Stimulated activated effector memory CD8-positive, alpha-beta T cell treated with anti-CD3 and anti-CD28 coated beads, Interleukin-12 subunit alpha, Interleukin-12 subunit beta, amount 100 ng/mL, for 72 hours (primary cell): ENCODE data around the gene FCAMR.

Source experiments
- ATAC-seq: fragments of 150-1000 bp; cut with Tn5 transposase; 2 replicates; pipeline ENCODE4 v1.10.0; 2021
- DNase-seq, 2 donors: peaks; one replicate each; pipeline ENCODE4 v3.0.0; 2021 to 2022; ENCODE audit warnings: low spot score in 2 of 2
- H3K27ac Mint-ChIP-seq: one replicate; pipeline ENCODE4 v1.8.0; 2022; ENCODE audit warnings: mild to moderate bottlenecking, mixed read lengths
- H3K36me3 Mint-ChIP-seq: one replicate; pipeline ENCODE4 v1.8.0; 2022; ENCODE audit warnings: mild to moderate bottlenecking, mixed read lengths
- H3K4me1 Mint-ChIP-seq: one replicate; pipeline ENCODE4 v1.8.0; 2022; ENCODE audit warnings: mixed read lengths
- H3K4me3 Mint-ChIP-seq: one replicate; pipeline ENCODE4 v1.8.0; 2022; ENCODE audit warnings: mild to moderate bottlenecking, mixed read lengths
- H3K9me3 Mint-ChIP-seq: one replicate; pipeline ENCODE4 v1.8.0; 2022; ENCODE audit warnings: mixed read lengths

Gene FCAMR

GRCh38 chr1:206970446-206970845 lies at the start of gene FCAMR:
Gene FCAMR (minus strand): TSS chr1:206970460. CDS start chr1:206970125, 335 bp downstream.
- peaks cover 11% of the 10 kb centered on the region for H3K4me1 Mint-ChIP-seq
- H3K9me3 Mint-ChIP-seq, result no peaks in the 10 kb centered on the region
- H3K36me3 Mint-ChIP-seq, result no peaks in the 10 kb centered on the region
- no peak within 1 kb of the TSS for H3K27ac Mint-ChIP-seq
- H3K4me3 Mint-ChIP-seq, result no peak within 1 kb of the TSS
- ATAC-seq (no peak), DNase-seq (no peak)

DNA sequence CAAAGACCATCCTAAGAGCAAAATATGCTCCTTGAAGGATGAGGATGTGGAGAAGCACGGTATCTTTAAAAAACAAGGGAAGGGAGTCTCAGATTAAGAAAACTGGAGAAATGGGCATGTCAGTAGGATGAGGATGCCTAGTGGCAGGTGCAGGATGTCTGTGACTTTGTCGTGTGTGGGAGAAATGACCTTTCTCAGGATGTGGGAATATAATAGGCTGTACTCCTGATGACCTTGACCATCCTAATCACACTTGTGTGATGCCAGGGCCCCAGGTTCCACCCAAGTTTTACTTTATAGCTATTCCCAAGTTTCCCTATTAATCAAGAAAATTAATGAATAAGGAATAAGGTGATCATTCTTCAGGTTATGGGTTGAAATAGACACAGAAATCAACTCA lies 49.4 kb upstream of the FCAMR start:
- Mint-ChIP-seq H3K9me3 (no peaks in the 10 kb centered on the region), H3K4me3 (no peak overlapping the region), H3K36me3 (no peaks in the 10 kb centered on the region), H3K27ac (no peak overlapping the region), H3K4me1 (peaks cover 12% of the 10 kb centered on the region)
- ATAC-seq, result no peak
- DNase-seq, result no peak

- H3K9me3 Mint-ChIP-seq, result no peaks in the 10 kb centered on the region
- no peaks in the 10 kb centered on the region for H3K36me3 Mint-ChIP-seq
- no peak overlapping the region for H3K27ac Mint-ChIP-seq
Measured at GRCh38 chr1:207019161-207019560, 48.9 kb upstream of the FCAMR start.

DNA sequence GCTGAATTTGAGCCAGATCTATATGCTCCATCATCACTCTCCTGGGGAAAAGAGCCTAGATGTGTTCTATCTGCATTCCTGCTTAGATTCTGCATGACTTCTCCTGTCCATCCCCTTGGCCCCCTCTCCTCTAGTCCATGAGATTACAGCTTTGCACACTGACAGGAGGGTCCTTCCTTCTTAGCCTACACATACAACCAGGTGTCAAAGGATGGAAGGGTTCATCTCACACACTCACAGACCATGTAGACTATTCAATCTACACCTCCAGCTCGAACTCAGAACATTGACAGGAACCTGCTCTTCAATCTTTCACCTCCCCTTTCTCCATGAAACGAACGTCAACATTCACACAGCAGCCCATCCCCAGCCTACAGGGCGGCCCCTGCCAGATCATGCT lies 48.4 kb upstream of the FCAMR start:
- H3K4me1 Mint-ChIP-seq, result peaks cover 12% of the 10 kb centered on the region

More at GRCh38 chr1:207019161-207019560, 48.9 kb upstream of the FCAMR start:
- ATAC-seq (no peak), DNase-seq (no peak)
- peaks cover 12% of the 10 kb centered on the region for H3K4me1 Mint-ChIP-seq
- H3K4me3 Mint-ChIP-seq, result no peak overlapping the region

DNA sequence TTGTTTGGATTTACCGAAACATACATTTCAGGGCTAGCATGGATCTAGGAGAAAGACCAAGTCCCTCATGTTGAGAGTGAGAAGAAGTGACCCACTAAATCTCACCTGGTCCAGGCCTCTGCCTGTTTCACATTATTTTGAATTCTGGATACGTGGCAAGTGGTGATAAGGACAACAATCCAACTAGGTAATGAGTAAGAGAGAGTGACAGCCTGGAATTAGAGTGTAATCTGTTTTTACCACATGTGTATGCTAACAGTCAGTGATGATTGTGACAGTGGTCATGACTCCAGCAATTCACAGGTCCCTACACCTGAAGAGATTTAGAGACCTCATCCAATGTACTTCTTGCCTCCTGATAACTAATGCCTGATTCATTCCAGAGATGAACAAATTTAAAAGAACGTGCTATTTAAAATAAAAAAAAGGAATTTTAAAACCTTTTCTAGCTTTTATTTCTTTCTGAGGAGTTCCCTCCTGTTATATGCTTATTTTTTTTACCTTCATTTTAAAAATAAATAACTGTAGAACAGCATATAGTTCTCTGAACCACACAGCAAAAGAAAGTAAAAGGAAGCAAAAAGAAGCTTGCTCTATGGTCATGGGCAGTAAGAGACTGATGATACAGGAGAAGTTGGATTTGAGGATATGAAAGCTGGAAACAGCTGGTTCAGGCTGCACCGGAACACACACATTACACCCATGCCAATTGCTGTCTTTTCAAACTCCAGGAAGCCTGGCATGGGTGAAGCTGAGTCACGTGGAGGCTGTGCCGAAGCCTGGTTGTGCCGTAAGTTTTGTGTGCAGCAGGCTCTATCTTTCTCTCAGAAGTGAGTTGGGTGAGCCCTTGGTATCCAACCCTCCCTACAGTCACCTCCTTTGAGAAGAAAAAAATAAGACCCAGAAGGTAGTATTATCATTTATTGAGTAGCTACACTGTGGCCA lies 47.6 kb upstream of the FCAMR start:
- H3K9me3 Mint-ChIP-seq, result no peaks in the 10 kb centered on the region
- no peak for DNase-seq
- no peak overlapping the region for H3K4me3 Mint-ChIP-seq
- ATAC-seq, result no peak
- no peaks in the 10 kb centered on the region for H3K36me3 Mint-ChIP-seq
- peaks cover 12% of the 10 kb centered on the region for H3K4me1 Mint-ChIP-seq
- no peak overlapping the region for H3K27ac Mint-ChIP-seq

More for the DNA sequence above, 48.4 kb upstream of the FCAMR start:
- DNase-seq (no peak), ATAC-seq (no peak)
- Mint-ChIP-seq H3K27ac (no peak overlapping the region), H3K9me3 (no peaks in the 10 kb centered on the region), H3K4me3 (no peak overlapping the region), H3K36me3 (no peaks in the 10 kb centered on the region)

- Mint-ChIP-seq H3K27ac (no peak overlapping the region), H3K4me3 (no peak overlapping the region), H3K9me3 (no peaks in the 10 kb centered on the region), H3K4me1 (peaks cover 8% of the 10 kb centered on the region), H3K36me3 (no peaks in the 10 kb centered on the region)
- ATAC-seq, result peak; percentile 56
- DNase-seq, result no peak
Measured at GRCh38 chr1:207015791-207016190, 45.5 kb upstream of the FCAMR start.

GRCh38 chr1:207014728-207015127 lies 44.5 kb upstream of the FCAMR start:
- H3K27ac Mint-ChIP-seq, result no peak overlapping the region
- no peaks in the 10 kb centered on the region for H3K36me3 Mint-ChIP-seq
- H3K4me1 Mint-ChIP-seq, result peaks cover 6% of the 10 kb centered on the region
- ATAC-seq (peak; percentile 51), DNase-seq (no peak)
- H3K4me3 Mint-ChIP-seq, result no peak overlapping the region
- no peaks in the 10 kb centered on the region for H3K9me3 Mint-ChIP-seq

GRCh38 chr1:207013321-207014085 lies 43.2 kb upstream of the FCAMR start:
- H3K27ac Mint-ChIP-seq, result no peak overlapping the region
- H3K4me1 Mint-ChIP-seq, result peaks cover 6% of the 10 kb centered on the region
- H3K4me3 Mint-ChIP-seq, result no peak overlapping the region
- H3K36me3 Mint-ChIP-seq, result no peaks in the 10 kb centered on the region
- ATAC-seq (no peak), DNase-seq (no peak)
- H3K9me3 Mint-ChIP-seq, result no peaks in the 10 kb centered on the region

DNA sequence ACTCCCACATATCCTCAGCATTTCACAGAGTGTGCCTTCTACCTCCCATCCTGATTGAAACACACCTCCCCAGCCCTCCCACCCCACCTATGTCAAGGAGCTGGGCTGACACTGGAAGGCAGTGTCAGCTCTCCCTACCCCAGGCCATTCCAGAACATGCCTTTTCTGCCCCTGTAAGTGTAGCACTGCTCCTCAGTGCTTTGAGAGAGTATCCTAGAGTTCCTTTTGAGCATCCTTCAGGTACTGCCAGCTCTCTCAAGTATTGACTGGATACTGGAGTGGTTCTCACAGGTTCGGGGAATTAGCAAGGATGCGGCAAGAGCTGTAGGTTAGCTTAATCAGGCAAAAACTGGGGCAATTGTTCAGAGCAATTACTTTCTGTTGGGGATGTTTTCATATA lies 40.5 kb upstream of the FCAMR start:
- Mint-ChIP-seq H3K4me1 (peaks cover under 1% of the 10 kb centered on the region), H3K9me3 (no peaks in the 10 kb centered on the region), H3K36me3 (no peaks in the 10 kb centered on the region), H3K27ac (no peak overlapping the region), H3K4me3 (no peak overlapping the region)
- no peak for ATAC-seq
- DNase-seq, result no peak

DNA sequence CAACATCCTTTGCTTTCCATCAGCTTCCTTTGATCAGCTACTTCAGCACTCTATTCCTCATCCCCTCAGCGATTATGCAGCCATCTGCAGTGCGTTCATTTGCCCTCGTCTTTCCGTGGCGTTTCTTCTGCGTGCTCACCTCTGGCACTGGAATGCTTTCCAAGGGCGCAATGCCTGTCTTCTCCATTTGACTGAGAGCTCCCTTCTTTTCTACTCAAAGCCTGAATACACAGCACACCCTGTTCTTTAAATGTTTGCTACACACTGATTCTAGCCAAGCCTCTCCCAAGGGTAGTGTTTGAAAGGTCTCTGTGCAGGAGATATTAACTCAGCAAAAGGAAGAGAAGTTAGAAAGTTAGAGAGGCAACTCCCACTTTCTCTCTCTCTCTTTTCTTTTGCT lies 39.7 kb upstream of the FCAMR start:
- ATAC-seq (no peak), DNase-seq (no peak)
- no peaks in the 10 kb centered on the region for H3K36me3 Mint-ChIP-seq
- H3K4me1 Mint-ChIP-seq, result peaks cover 4% of the 10 kb centered on the region
- no peaks in the 10 kb centered on the region for H3K9me3 Mint-ChIP-seq
- no peak overlapping the region for H3K27ac Mint-ChIP-seq
- no peak overlapping the region for H3K4me3 Mint-ChIP-seq

DNA sequence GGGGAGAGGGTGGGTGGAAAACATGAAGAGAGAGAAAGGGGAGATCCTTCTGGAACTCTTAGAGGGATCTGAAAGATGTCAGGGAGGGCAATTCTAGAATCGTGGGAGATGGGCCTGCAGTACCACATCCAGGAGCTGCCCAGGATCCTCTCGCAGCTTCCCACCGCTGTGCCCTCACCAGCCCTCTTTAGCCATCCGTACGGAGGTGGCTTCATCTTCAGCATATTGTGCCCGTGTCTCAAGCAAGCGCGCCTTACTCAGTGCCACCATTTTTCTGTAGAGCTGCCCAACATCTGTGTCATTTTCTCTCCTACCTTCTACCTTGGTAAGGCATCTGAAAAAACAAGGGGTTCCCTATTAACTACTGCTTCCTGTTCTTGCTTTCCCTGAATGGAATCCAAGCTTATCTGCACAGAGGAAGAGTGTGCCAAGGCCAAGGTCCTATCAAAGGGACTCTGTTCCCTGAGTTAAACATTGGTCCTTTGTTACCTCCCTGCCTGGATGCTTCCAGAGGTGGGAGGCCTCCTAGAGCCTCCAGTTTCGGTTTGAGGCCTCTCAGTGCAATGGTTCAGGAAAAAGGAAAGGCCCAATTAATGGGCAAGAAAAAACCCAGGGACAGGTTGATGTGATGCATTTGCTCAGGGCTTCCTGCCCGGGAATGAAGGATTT lies 39.1 kb upstream of the FCAMR start:
- DNase-seq, result no peak
- no peak for ATAC-seq
- Mint-ChIP-seq H3K27ac (no peak overlapping the region), H3K36me3 (no peaks in the 10 kb centered on the region), H3K4me1 (peaks cover 7% of the 10 kb centered on the region), H3K9me3 (no peaks in the 10 kb centered on the region), H3K4me3 (no peak overlapping the region)

DNA sequence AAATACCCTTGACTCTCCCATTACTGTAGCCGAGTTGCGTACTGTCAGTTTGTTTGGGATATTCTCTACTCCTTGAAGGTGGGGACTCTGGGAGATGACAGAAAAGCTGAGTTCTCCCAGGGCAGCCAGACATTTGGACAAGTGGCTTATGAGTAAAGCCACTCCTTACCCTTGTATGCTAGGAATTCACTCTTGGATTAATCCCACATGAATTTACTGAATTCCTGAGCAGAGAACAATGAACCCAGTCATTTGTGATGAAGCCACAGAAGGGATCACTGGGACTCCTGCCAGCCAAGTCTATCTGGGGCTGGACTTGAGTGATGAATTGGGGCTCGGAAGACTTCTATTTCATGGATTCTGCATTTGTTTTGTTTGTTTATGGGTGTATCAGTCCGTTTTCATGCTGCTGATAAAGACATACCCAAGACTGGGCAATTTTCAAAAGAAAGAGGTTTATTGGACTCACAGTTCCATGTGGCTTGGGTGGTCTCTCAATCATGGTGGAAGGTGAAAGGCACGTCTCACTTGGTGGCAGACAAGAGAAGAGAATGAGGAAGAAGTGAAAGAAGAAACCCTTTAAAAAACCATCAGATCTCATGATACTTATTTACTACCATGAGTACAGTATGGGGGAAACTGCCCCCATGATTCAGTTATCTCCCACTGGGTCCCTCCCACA lies 37.2 kb upstream of the FCAMR start:
- no peak overlapping the region for H3K27ac Mint-ChIP-seq
- peaks cover 7% of the 10 kb centered on the region for H3K4me1 Mint-ChIP-seq
- H3K9me3 Mint-ChIP-seq, result no peaks in the 10 kb centered on the region
- no peak overlapping the region for H3K4me3 Mint-ChIP-seq
- no peak for ATAC-seq
- no peak for DNase-seq
- H3K36me3 Mint-ChIP-seq, result no peaks in the 10 kb centered on the region

DNA sequence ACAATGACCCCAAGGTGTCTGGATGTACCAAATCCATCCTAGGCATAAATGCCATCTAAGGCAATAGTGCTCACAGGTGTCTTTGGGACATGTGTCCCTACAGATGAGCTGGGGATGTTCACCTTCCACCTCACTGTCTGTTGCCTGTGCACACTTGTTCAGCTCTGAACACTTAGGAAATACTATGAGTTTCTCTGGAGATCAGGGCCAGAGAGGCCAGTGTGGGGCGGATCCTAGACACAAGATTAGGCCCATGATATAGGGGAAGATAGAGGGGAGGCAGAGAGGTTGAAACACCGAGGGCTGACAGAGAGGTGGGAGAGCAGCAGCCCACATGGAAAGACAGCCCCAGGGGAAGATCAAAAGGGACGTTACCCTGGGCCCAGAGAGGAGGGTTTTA lies 36.7 kb upstream of the FCAMR start:
- no peak for ATAC-seq
- Mint-ChIP-seq H3K4me1 (peaks cover 7% of the 10 kb centered on the region), H3K36me3 (no peaks in the 10 kb centered on the region), H3K4me3 (no peak overlapping the region), H3K27ac (no peak overlapping the region), H3K9me3 (no peaks in the 10 kb centered on the region)
- DNase-seq, result no peak

DNA sequence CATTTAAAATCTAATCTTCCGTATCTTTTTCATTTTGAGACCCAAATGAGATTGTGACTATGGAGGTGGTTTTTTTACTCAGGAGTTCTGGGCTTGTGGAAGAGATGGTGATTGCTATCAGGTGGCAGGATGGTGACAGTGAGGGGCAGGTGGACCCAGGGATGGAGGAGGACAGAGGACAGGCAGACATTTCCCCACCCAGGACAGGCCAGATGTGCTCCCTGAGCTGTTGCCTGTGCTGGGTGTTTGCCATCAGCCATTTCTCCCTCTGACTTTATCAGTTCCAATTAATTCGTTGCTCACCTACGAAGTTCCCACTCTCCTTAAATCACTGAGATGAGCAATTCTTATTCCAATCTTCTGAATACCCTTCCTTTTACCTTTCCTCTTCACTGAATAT lies 35.8 kb upstream of the FCAMR start:
- Mint-ChIP-seq H3K36me3 (no peaks in the 10 kb centered on the region), H3K4me1 (peaks cover 7% of the 10 kb centered on the region), H3K27ac (no peak overlapping the region), H3K4me3 (no peak overlapping the region), H3K9me3 (no peaks in the 10 kb centered on the region)
- DNase-seq (no peak), ATAC-seq (no peak)
